ENCODE measurements around the gene SLC7A14.

SLC7A14 gene

DNA sequence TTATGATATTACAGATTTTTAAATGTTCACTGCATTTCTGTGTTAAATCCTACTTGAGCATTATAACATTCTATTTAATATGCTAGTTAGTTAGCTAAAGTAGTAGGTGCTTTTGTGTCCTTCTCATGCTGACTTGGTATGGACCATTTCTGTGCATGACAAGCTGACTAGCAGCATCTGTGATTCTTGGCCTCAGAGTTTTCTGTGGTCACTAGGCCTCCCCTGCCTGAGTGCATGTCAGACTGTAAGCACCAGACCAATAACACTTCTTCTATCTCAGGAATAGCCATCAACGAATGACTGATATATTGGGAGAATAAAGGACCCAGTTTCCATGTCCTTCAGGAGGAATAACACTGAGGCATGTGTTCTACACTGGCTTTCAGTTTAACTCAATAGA is 22.6 kb upstream of the SLC7A14 start:
- DNase-seq (ENCODE audit: low read depth) = no peak
- TF ChIP-seq, protein P1, sequence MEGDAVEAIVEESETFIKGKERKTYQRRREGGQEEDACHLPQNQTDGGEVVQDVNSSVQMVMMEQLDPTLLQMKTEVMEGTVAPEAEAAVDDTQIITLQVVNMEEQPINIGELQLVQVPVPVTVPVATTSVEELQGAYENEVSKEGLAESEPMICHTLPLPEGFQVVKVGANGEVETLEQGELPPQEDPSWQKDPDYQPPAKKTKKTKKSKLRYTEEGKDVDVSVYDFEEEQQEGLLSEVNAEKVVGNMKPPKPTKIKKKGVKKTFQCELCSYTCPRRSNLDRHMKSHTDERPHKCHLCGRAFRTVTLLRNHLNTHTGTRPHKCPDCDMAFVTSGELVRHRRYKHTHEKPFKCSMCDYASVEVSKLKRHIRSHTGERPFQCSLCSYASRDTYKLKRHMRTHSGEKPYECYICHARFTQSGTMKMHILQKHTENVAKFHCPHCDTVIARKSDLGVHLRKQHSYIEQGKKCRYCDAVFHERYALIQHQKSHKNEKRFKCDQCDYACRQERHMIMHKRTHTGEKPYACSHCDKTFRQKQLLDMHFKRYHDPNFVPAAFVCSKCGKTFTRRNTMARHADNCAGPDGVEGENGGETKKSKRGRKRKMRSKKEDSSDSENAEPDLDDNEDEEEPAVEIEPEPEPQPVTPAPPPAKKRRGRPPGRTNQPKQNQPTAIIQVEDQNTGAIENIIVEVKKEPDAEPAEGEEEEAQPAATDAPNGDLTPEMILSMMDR (IDR thresholded peaks at IDR 0.05; ENCODE audit: insufficient read depth, low read depth, low read length, missing control alignments) = no peak
- no peak overlapping the region for H3K4me3 ChIP-seq (ENCODE audit: low read depth, low read length)

- no peak for DNase-seq (ENCODE audit: low read depth)
- H3K4me3 ChIP-seq (ENCODE audit: low read depth, low read length) = no peak overlapping the region
- TF ChIP-seq, protein P1 (IDR thresholded peaks at IDR 0.05; ENCODE audit: insufficient read depth, low read depth, low read length, missing control alignments) = no peak
Measured at GRCh38 chr3:170606675-170607074, 20.8 kb upstream of the SLC7A14 start.

- DNase-seq (ENCODE audit: low read depth) = no peak
- H3K4me3 ChIP-seq (ENCODE audit: low read depth, low read length) = no peak overlapping the region
- TF ChIP-seq, protein P1 (IDR thresholded peaks at IDR 0.05; ENCODE audit: insufficient read depth, low read depth, low read length, missing control alignments) = no peak
Measured at GRCh38 chr3:170605490-170605889, 19.6 kb upstream of the SLC7A14 start.

- TF ChIP-seq, protein P1 (IDR thresholded peaks at IDR 0.05; ENCODE audit: insufficient read depth, low read depth, low read length, missing control alignments) = no peak
- DNase-seq (ENCODE audit: low read depth) = no peak
- H3K4me3 ChIP-seq (ENCODE audit: low read depth, low read length) = no peak overlapping the region
Measured at GRCh38 chr3:170603770-170604510, 18.1 kb upstream of the SLC7A14 start.

GRCh38 chr3:170602556-170602955 is 16.7 kb upstream of the SLC7A14 start:
- TF ChIP-seq, protein P1 (IDR thresholded peaks at IDR 0.05; ENCODE audit: insufficient read depth, low read depth, low read length, missing control alignments) = no peak
- DNase-seq (ENCODE audit: low read depth) = no peak
- H3K4me3 ChIP-seq (ENCODE audit: low read depth, low read length) = no peak overlapping the region

DNA sequence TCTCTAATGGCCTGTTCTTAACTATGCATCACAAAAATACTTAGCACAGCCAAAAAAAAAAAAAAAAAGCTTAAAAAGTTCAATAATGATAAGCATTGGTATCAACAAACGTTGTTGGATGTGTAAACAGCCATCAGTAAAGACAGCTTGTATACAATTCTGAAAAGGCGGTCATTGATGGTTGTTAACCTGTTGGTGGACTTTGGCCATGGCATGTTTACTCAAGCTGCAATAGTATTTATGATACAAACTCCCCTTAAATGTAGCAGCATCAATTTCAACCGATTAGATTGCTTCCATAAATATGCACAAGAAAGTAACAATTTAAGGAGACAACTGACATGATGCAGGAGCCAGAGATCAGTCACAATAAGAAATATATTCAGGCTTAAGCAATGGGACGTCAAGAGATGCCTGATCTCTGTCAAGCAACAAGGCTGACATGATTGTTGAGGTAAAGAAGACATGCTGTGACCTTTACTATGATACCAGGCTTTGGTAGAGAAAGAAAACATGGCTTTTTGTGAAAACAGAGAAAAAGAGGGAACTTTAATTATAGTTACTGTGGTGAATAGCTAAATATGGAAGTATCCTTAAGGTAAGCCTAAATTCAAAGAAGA is 14.2 kb upstream of the SLC7A14 start:
- DNase-seq (ENCODE audit: low read depth) = no peak
- TF ChIP-seq, protein P1 (IDR thresholded peaks at IDR 0.05; ENCODE audit: insufficient read depth, low read depth, low read length, missing control alignments) = no peak
- H3K4me3 ChIP-seq (ENCODE audit: low read depth, low read length) = no peak overlapping the region

Measured in GM12865 (cell line).